ENCODE results near the gene PQBP1. TPM values are rescaled to one million over a fixed set of nuclear protein-coding genes. Genes with fewer than 3 reads are reported as not detected.
A peak's percentile ranks its signal among the peaks of the same experiment; 100 is the strongest.

Gene PQBP1
- total RNA-seq, 1 donor from 2014 or later = 120 TPM

- Mint-ChIP-seq H3K9me3 (ENCODE audit: unreplicated experiment) (peaks cover 5% of the 10 kb centered on the region), H3K36me3 (ENCODE audit: unreplicated experiment) (no peaks in the 10 kb centered on the region), H3K27ac (ENCODE audit: unreplicated experiment) (no peak overlapping the region), H3K4me3 (ENCODE audit: unreplicated experiment) (peak overlapping the region; percentile 89), H3K27me3 (ENCODE audit: unreplicated experiment) (peaks cover 5% of the 10 kb centered on the region), H3K4me1 (ENCODE audit: low read depth, unreplicated experiment) (peaks cover 15% of the 10 kb centered on the region)
- DNase-seq = no peak
- no peak for TF ChIP-seq CTCF (IDR thresholded peaks at IDR 0.05; ENCODE audit: partially characterized antibody, unreplicated experiment)
Observed at GRCh38 chrX:48918301-48918642, 20.5 kb downstream of the PQBP1 start.

- peaks cover 5% of the 10 kb centered on the region for H3K27me3 Mint-ChIP-seq (ENCODE audit: unreplicated experiment)
- peak within 1 kb of the TSS; percentile 89 for H3K4me3 Mint-ChIP-seq (ENCODE audit: unreplicated experiment)
- H3K36me3 Mint-ChIP-seq (ENCODE audit: unreplicated experiment) = no peaks in the 10 kb centered on the region
- peak; percentile 89 for DNase-seq
- peaks cover 15% of the 10 kb centered on the region for H3K4me1 Mint-ChIP-seq (ENCODE audit: low read depth, unreplicated experiment)
- peak within 1 kb of the TSS; percentile 89 for H3K27ac Mint-ChIP-seq (ENCODE audit: unreplicated experiment)
- H3K9me3 Mint-ChIP-seq (ENCODE audit: unreplicated experiment) = peaks cover 5% of the 10 kb centered on the region
- TF ChIP-seq CTCF (IDR thresholded peaks at IDR 0.05; ENCODE audit: partially characterized antibody, unreplicated experiment) = no peak
Observed at GRCh38 chrX:48918643-48919340, 21.1 kb downstream of the PQBP1 start, which contains the start of gene PIM2. Gene PIM2 (minus strand): TSS chrX:48919024. CDS start chrX:48918834, 190 bp downstream.

- H3K36me3 Mint-ChIP-seq (ENCODE audit: unreplicated experiment) = peaks cover 2% of the 10 kb centered on the region
- no peak for DNase-seq
- H3K9me3 Mint-ChIP-seq (ENCODE audit: unreplicated experiment) = peaks cover 5% of the 10 kb centered on the region
- peak overlapping the region; percentile 71 for H3K4me3 Mint-ChIP-seq (ENCODE audit: unreplicated experiment)
- H3K27ac Mint-ChIP-seq (ENCODE audit: unreplicated experiment) = peak overlapping the region; percentile 89
- peaks cover 5% of the 10 kb centered on the region for H3K27me3 Mint-ChIP-seq (ENCODE audit: unreplicated experiment)
- TF ChIP-seq CTCF (IDR thresholded peaks at IDR 0.05; ENCODE audit: partially characterized antibody, unreplicated experiment) = no peak
- peaks cover 15% of the 10 kb centered on the region for H3K4me1 Mint-ChIP-seq (ENCODE audit: low read depth, unreplicated experiment)
Observed at GRCh38 chrX:48919360-48919841, 21.7 kb downstream of the PQBP1 start.

GRCh38 chrX:48919947-48920717 is 22.4 kb downstream of the PQBP1 start:
- H3K4me3 Mint-ChIP-seq (ENCODE audit: unreplicated experiment) = peak overlapping the region; percentile 71
- peaks cover 15% of the 10 kb centered on the region for H3K4me1 Mint-ChIP-seq (ENCODE audit: low read depth, unreplicated experiment)
- peaks cover 5% of the 10 kb centered on the region for H3K9me3 Mint-ChIP-seq (ENCODE audit: unreplicated experiment)
- DNase-seq = no peak
- no peak for TF ChIP-seq CTCF (IDR thresholded peaks at IDR 0.05; ENCODE audit: partially characterized antibody, unreplicated experiment)
- peak overlapping the region; percentile 89 for H3K27ac Mint-ChIP-seq (ENCODE audit: unreplicated experiment)
- H3K36me3 Mint-ChIP-seq (ENCODE audit: unreplicated experiment) = peaks cover 4% of the 10 kb centered on the region
- peaks cover 5% of the 10 kb centered on the region for H3K27me3 Mint-ChIP-seq (ENCODE audit: unreplicated experiment)

- Mint-ChIP-seq H3K36me3 (ENCODE audit: unreplicated experiment) (peaks cover 4% of the 10 kb centered on the region), H3K9me3 (ENCODE audit: unreplicated experiment) (peaks cover 6% of the 10 kb centered on the region), H3K27ac (ENCODE audit: unreplicated experiment) (peak overlapping the region; percentile 89), H3K4me1 (ENCODE audit: low read depth, unreplicated experiment) (peaks cover 18% of the 10 kb centered on the region), H3K27me3 (ENCODE audit: unreplicated experiment) (peaks cover 6% of the 10 kb centered on the region), H3K4me3 (ENCODE audit: unreplicated experiment) (peak overlapping the region; percentile 71)
- DNase-seq = no peak
- TF ChIP-seq CTCF (IDR thresholded peaks at IDR 0.05; ENCODE audit: partially characterized antibody, unreplicated experiment) = no peak
Observed at GRCh38 chrX:48920718-48921104, 23.0 kb downstream of the PQBP1 start.

Measured in glutamatergic neuron (in vitro differentiated cells).